ENCODE results near the gene PLCG2.
"Not testable (repeated sequence)": the region's sequence is repeated elsewhere in the genome, so short reads cannot be mapped to it uniquely, and the experiment has no call there.

The PLCG2 gene

DNA sequence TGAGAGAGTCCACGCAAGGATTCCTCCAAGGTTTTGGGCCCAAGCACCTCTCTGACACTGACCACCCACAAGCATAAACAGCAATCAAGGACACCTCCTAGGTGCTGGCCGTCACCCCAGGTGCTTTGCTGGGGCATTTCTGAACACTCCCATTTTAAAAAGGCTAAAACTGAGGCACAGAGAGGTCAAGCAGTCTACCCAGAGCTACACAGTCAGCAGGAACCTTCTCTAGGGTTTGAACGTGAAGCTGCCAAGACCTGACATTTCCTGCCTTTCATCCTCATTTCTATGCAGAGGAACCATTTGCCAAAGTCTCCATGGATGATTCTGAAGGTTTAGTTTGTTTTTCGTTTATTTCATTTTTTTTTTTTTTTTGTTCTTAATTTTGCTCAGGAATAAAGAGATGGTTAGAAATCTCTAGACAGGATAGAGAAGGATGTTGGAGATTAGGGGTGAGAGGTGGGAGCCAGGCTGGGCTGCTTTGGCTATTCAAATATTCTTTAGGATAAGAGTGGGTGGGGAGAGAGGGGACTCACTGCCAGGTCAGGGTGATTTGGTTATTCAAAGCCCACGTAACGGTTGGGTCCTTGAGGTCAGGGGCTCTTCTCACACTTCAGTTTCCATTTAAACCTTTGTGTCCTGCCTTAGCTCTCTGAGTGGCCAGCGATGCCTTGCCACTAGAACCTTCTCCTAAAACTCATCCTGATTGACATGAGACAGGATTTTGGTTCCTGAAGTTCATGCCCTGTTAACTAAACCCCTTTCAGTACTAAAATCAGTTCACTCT is 6.2 kb downstream of the PLCG2 start:
- DNase-seq (ENCODE audit: low read depth, low spot score) = no peak
- H3K27ac ChIP-seq = no peak overlapping the region

DNA sequence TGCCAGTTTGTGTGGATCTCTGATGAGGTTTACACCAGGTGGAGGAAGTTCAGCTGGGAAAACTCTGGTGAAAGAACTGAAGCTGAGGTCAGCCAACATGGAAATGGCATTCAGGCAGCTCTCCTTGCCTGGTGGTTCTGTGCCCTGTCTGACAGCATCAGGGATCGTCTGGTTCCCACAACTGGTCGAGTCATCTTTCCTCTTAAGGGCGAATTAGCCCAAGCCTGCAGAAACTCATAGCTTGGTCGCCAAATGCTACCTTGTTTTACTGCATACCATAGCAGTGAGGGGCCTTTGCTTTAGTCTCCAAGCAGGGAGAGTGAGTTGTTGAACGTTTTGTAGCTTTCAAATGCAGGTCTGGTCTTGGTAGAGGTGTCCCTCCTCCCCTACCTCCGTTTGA is 7.2 kb downstream of the PLCG2 start:
- DNase-seq (ENCODE audit: low read depth, low spot score) = peak; percentile 65
- H3K27ac ChIP-seq = no peak overlapping the region

DNA sequence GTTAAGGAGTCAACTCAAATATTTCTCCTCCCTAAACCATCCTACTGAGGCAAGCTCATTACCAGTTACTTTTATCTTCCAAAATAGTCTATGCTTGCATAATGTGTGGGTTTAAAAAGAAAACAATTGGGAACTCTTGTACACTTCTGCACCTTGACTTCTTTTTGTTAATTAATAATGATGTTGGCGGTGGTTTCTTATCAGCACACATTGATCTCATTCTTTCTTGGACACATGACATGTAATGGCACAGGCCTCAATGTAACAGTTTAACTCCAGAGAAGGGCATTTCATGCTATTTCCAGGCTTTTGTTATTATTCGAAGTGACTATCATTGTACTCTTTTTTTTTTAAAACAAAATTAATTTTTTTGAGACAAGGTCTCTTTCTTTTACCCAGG is 7.8 kb downstream of the PLCG2 start:
- H3K27ac ChIP-seq = no peak overlapping the region
- no peak for DNase-seq (ENCODE audit: low read depth, low spot score)

DNA sequence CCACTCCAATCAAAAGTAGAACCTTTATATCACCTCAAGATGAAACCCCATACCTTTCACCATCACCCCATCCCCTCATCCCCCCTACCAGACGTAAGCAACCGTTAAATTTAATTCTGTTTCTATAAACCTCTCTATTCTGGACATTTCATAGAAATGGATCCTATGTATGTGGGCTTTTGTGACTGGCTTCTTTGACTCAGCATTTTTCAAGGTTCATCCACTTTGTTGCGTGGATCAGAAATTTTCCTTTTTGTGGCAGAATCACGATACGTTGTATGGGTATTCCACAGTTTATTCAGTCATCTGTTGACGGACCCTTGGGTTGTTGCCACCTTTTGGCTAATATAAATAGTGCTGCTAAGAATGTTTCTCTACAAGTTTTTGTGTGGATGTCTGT is 8.6 kb downstream of the PLCG2 start:
- no peak for DNase-seq (ENCODE audit: low read depth, low spot score)
- H3K27ac ChIP-seq = no peak overlapping the region

DNA sequence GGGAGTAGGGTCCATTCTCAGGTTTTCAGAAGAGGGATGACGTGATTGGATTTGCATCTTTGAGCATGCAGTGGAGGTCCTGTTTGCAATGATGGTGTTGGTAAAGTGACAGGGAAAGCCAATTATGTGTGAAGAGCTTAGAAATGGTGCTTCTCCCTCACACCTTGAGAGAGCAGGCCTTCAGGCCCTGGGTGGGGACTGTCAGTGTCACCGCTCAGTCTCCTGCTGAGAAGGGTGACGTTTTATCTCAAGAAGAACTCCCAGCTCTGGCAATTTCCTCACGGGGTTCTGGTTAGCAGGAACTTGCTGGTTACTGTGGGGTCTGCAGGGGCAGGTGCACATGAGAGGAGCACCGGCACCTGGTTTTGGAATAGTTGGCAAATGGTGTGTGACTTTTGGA is 11.2 kb downstream of the PLCG2 start:
- H3K27ac ChIP-seq = no peak overlapping the region
- DNase-seq (ENCODE audit: low read depth, low spot score) = no peak

DNA sequence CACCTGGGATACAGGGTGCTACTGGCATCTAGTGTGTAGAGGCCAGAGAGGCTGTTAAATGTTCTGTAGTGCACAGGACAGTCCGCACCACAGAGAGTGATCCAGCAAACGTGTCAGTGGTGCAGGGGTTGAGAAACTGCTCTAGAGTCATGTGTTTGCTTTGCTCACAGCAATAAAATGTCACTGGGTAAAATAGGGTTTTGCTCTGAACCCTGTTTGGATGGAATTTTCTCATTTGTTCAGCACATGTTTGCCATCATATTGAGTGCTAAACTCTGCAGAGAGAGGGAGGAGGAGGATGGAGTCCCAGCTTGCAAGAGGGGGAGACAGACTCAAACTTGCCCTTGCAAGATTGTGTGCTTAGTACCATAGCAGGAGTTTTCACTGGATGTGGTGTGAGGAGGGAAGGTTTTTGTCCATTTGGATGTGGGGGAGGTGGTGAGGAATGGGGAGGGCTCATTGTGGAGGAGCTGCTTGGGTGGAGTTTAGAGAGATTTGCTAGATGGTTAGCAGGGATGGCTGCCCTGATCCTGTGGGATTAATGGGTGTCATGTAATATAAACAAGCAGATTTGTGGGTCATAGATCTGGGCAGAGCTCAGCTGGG is 11.8 kb downstream of the PLCG2 start:
- DNase-seq (ENCODE audit: low read depth, low spot score) = no peak
- no peak overlapping the region for H3K27ac ChIP-seq

DNA sequence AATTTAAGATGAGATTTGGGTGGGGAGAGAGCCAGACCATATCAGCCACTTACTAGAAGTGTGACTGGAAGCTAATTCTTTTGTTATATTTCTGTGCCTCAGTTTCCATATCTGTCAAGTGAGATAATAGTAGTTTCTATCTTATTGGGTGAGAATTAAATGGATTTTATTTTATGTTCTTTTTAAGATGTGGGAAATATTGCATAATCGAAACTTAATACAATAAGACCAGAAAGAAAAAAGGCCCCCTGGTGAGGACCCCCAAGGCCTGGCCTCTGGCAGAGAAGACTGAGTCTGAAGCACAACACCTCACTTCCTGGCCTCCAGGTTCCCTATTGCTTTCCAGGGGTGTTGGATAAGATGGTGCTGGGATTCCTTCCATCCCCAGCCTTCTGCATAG is 13.7 kb downstream of the PLCG2 start:
- no peak overlapping the region for H3K27ac ChIP-seq
- no peak for DNase-seq (ENCODE audit: low read depth, low spot score)

DNA sequence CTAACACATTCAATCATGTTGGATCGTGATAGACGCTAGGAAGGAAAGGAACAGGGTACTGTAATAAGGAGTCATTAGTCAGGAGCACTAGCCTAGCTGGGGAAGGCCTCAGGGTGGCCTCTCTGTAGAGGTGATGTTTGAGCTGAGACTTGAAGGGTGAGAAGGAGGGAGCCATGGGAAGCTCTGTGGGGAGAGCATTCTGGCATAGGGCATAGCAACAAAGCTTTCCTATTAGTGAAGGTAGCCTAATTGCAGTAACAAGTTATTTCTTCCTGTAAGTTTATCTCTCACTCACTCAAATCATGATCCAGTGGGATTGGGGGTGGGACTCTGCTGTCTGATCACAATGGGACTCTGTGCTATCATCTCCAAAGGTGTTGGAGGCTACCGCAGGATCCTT is 16.1 kb downstream of the PLCG2 start:
- H3K27ac ChIP-seq = no peak overlapping the region
- no peak for DNase-seq (ENCODE audit: low read depth, low spot score)

DNA sequence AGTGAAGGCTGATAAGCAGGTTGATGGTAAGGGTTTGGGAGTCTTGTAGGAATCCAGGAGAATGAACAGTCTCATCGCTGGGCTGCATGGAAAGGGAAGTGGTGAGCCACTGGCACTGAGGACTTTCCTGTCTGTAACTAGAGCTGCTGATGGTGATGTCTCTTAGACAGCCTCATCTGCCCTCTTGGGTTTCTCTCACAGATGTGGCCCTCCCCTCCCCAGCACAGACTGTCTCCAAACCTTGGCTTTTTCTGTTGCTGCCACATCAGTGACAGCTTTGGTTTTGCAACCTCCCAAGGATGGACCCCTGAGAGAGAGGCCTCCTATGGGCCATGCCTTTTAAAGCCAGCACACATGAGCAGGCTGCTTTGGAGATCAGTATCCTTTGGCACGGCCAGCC is 16.9 kb downstream of the PLCG2 start:
- no peak for DNase-seq (ENCODE audit: low read depth, low spot score)
- H3K27ac ChIP-seq = no peak overlapping the region

DNA sequence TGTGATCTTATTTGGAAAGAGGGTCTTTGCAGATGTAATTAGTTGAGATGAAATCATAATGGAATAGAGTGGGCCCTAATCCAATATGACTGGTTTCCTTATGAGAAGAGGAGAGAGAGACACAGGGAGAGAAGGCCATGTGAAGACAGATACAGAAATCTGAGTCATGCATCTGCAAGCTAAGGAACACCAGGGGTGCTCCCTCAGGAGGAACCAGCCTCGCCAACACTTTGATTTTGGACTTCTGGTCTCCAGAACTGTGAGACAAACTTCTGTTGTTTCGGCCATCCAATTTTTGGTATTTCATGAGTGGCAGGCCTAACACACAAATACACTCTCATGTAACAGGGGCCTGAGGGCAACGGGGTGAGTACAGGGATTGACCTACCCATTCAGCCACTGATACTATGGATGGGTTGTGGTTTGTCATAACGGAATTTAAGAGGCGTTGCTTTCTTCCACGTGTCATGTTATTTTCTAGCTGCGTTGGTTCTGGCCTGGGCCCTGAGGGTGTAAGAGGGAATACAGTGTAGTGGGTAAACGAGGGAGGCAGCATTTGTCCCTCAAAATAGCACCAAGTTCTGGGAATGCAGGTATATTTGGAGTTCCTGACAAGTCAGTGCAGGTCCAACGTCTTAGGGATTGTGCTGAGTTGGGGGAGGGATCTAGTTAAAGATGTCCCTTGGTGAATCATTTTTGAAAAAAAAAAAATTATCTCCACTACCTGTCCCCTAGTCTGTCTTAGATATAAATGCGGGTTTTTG is 17.7 kb downstream of the PLCG2 start:
- no peak overlapping the region for H3K27ac ChIP-seq
- DNase-seq (ENCODE audit: low read depth, low spot score) = no peak

DNA sequence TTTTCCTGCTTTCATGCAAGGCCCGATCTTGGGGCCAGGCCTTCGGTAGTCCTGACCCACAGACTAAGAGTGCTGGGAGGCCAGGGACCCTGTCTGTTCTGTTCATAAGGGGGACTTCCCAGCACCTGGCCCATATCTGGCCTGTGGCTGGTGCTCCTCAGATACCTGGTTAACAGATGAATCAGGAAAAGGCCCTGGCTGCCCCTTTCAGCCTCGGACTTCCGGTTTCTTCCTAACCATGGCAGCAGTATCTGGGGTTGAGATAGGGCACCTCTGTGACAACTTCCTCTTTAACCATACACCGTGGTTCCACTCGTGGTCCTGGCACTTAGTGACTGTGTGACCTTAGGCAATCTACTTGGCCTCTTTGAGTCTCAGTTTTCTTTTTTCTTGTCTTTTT is 18.4 kb downstream of the PLCG2 start:
- DNase-seq (ENCODE audit: low read depth, low spot score) = no peak
- H3K27ac ChIP-seq = no peak overlapping the region

DNA sequence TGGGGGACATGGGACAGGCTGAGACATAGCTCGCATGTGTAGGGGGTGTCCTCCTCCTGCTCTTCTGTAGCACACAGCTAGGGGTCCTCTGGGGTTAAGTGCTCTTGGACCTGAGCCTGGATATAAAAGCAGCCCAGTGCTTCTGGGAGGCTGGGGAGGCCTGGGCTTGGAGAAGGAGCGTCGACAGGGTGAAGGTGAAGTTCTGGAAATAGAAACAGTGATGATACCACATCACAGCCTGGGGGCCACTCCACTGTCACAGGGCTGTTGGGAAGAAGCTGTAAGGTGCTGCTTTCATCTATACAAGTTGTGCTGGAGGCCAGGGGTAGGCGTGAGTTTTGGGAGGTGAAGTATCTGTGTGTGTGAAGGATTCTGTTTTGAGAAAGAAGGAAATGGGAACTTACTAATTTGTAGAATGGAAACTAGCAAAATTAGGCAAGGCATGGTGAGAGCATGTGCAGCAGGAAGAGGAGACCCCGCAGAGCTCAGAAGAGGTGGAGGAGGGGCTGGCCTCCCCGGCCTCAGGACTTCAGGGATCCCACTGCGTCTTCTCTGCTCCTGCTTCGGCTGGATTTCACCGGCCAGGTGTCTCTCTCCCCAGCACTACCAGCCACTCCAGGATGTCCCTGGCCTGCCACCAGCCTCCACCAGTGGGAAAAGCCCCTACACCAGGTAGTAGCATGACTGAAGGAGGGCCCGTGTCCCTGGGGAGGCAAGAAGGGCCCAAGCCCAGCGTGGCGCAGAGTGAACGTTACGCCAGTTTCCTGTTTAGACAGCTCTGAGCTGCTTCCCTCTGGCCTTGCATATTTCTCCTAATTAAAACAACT is 19.4 kb downstream of the PLCG2 start:
- DNase-seq (ENCODE audit: low read depth, low spot score) = no peak
- H3K27ac ChIP-seq = no peak overlapping the region

DNA sequence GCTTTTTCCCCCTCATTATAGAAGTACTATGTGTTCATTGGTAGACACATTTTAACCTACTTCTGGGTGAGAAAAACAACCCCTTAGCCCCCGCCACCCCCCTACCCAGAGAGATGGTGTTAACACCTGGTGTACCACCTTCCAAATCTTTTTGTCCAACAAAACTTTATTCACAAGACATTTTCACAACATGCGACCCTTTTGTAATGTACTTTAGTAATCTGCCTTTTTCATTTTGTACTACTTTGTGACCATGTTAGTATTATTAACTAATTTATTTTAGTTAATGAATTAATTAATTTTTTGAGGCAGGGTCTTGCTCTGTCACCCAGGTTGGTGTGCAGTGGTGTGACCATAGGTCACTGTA is 20.0 kb downstream of the PLCG2 start:
- no peak overlapping the region for H3K27ac ChIP-seq

DNA sequence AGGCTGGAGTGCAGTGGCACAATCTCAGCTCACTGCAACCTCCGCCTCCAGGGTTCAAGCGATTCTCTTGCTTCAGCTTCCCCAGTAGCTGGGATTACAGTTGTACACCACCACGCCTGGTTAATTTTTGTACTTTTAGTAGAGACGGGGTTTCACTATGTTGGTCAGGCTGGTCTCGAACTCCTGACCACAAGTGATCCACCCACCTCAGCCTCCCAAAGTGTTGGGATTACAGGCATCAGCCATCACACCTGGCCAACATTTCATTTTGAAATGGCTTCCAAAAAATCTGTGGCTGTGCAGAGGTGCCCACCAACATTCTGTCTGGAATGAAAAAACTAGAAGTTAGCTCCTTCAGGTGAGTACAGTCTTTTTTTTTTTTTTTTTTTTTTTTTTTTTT is 22.6 kb downstream of the PLCG2 start:
- not testable (repeated sequence) for H3K27ac ChIP-seq; DNase-seq (ENCODE audit: low read depth, low spot score)

More for the DNA sequence above, 20.0 kb downstream of the PLCG2 start:
- DNase-seq (ENCODE audit: low read depth, low spot score) = no peak

DNA sequence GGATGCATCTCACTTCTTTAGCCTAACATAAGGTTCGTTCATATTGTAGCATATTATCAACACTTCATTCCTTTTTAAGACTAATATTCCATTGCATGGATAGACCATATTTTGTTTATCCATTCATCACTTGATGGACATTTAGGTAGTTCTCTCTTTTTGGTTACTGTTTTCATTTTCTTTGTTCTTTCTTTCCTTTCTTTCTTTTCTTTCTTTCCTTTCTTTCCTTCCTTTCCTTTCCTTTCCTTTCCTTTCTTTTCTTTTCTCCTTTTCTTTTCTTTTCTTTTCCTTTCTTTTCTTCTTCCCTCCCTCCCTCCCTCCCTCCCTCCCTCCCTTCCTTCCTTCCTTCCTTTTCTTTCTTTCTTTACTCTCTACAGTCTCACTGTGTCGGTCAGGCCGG is 24.2 kb downstream of the PLCG2 start:
- no peak for DNase-seq (ENCODE audit: low read depth, low spot score)
- no peak overlapping the region for H3K27ac ChIP-seq

DNA sequence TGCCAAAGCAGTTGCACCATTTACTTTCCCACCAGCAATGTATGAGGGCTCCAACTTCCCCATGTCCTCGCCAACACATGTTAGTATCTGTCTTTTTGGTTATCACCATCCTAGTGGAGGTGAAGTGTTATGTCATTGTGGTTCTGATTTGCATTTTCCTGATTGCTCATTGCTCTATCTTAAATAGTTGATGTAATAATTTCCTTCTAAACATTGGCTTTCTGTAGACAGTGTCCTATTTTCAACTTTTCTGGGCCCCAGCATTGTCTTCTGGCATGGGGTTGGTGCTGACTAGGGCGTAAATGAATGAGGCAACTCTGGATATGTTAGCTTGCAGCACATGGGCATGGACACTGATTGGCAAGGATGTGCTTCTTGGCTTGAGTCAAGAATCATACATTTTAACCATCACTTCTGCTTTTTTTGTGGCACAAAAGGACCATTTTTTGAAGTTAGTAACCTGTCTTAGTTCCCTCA is 25.1 kb downstream of the PLCG2 start:
- H3K27ac ChIP-seq = no peak overlapping the region
- DNase-seq (ENCODE audit: low read depth, low spot score) = no peak

DNA sequence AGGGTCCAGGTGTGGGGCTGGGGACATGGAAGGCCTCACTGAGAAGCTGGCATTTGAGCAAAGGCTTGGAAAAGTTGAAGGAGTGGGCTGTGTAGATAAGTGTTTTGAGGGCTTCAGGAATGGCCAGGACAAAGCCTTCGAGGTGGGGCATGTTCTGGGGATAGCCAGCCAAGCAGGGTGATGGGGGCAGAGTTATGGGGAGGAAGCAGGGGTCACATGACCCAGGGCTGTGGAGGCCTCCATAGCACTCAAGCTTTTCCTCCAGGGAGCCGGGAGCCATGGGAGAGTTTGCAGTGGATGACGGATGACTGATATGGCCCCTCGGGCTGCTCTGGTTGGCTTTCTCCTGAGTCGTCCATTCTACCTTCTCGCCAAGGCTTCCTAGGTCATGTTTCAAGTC is 27.6 kb downstream of the PLCG2 start:
- no peak overlapping the region for H3K27ac ChIP-seq
- no peak for DNase-seq (ENCODE audit: low read depth, low spot score)

DNA sequence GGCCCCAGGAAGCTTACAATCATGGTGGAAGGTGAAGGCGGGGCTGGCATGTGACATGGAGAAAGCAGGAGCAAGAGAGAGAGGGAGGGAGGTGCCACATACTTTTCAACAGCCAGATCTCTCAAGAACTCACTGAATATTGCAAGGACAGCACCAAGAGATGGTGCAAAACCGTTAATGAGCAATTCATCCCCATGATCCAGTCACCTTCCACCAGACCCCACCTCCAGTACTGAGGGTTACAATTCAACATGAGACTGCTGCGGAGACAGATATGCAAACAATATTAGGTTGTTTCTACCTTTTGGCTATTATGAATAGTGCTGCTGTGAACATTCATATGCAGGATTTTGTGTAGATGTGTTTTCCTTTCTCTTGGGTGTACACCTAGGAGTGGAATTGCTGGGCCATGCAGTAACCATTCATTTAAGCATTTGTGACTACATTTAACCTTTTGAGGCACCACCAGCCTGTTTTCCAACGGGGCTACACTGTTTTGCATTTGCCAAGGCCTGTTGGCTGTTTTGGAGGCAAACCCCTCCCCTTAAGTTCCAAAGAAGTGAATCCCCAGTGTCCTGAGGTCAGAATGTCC is 28.8 kb downstream of the PLCG2 start:
- no peak for DNase-seq (ENCODE audit: low read depth, low spot score)
- no peak overlapping the region for H3K27ac ChIP-seq

DNA sequence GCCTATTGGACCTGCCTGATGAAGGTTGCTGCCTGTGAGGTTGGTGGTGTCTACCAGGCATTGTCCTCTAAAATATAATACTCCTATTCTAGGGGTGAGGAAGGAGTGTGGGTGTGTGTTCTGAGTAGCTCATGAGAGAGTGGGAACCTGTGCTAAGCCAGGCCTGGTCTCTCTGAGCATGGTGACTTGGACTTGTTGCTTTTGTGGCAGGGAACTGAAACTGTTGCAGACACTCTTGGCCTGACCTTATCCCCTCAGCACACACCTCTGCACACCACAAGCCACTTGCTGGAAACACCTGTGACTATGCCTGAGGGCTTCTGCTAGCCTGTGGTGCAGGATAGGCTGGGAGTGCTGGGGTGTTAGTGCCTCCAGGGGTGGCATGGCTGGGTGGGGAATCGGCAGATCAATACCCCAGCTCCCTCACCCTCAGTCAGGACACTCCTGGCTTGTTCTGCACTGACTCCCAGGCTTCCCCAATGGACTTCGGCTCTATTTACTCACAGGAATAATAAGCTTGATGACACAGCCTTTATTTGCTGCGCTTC is 29.9 kb downstream of the PLCG2 start:
- no peak for DNase-seq (ENCODE audit: low read depth, low spot score)

DNA sequence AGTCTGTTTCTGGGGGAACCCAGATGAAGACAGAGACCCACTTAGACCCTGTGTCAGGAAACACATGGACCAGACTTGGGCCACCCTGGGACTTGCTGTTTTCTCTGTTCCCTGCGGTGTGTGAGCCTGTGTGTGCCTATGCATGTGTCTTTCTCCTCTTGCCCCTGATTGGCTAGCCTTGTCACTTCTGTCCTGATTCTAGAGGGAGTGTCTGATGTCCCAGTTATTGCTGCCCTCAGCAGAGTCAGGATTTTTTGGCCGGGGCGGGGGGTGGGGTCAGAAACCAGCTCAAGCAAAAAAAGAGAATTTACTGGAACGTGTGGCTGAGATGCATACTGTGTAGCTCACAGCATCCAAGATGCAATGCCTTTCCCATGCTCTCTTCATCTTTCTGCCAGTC is 30.5 kb downstream of the PLCG2 start:
- H3K27ac ChIP-seq = no peak overlapping the region
- no peak for DNase-seq (ENCODE audit: low read depth, low spot score)

More for the DNA sequence above, 29.9 kb downstream of the PLCG2 start:
- no peak overlapping the region for H3K27ac ChIP-seq

Measured in epithelial cell of prostate (primary cell).